OCI-LY7 (cell line): ENCODE results near the gene HOXC6.

ENCODE experiments used
- EZH2phosphoT487 ChIP-seq: fragments of 200-600 bp; sonication (generic); IDR thresholded peaks from 2 replicates; pipeline ENCODE4 v1.6.1; 2018; ENCODE audit warnings: low read depth, borderline replicate concordance, mild to moderate bottlenecking, mixed run types, antibody characterized with exemption, low read length, moderate library complexity, mixed read lengths
- TF ChIP-seq, protein P1 (sequence below): fragments of 200-600 bp; sonication (generic); conservative IDR thresholded peaks from 2 replicates; pipeline ENCODE4 v1.5.1; 2014; ENCODE audit warnings: mild to moderate bottlenecking, antibody characterized with exemption, low read length, moderate library complexity, mixed read lengths

- TF ChIP-seq EZH2phosphoT487: no peak
- TF ChIP-seq, protein P1, sequence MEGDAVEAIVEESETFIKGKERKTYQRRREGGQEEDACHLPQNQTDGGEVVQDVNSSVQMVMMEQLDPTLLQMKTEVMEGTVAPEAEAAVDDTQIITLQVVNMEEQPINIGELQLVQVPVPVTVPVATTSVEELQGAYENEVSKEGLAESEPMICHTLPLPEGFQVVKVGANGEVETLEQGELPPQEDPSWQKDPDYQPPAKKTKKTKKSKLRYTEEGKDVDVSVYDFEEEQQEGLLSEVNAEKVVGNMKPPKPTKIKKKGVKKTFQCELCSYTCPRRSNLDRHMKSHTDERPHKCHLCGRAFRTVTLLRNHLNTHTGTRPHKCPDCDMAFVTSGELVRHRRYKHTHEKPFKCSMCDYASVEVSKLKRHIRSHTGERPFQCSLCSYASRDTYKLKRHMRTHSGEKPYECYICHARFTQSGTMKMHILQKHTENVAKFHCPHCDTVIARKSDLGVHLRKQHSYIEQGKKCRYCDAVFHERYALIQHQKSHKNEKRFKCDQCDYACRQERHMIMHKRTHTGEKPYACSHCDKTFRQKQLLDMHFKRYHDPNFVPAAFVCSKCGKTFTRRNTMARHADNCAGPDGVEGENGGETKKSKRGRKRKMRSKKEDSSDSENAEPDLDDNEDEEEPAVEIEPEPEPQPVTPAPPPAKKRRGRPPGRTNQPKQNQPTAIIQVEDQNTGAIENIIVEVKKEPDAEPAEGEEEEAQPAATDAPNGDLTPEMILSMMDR: no peak
Observed at GRCh38 chr12:54059668-54060067, 31.4 kb downstream of the HOXC6 start.
